Adipocyte (in vitro differentiated cells): ENCODE data around the gene SLC5A11.
"Not testable (repeated sequence)": the region's sequence is repeated elsewhere in the genome, so short reads cannot be mapped to it uniquely, and the experiment has no call there.

ENCODE experiments used
- DNase-seq: peaks from one replicate; pipeline ENCODE4 v3.0.0-alpha.2; 2015; ENCODE audit warnings: low read depth
- H3K27me3 ChIP-seq: replicated peaks from 2 replicates; pipeline ENCODE4 v1.7.0; 2013; ENCODE audit warnings: mild to moderate bottlenecking, low read length, moderate library complexity; ENCODE audit not compliant: control insufficient read depth, insufficient read depth
- H3K36me3 ChIP-seq: 2 replicates; pipeline ENCODE4 v1.7.0; 2013; ENCODE audit warnings: low read length, mild to moderate bottlenecking, moderate library complexity; ENCODE audit not compliant: control insufficient read depth, insufficient read depth, severe bottlenecking
- H3K4me1 ChIP-seq: 2 replicates; pipeline ENCODE4 v1.7.0; 2013; ENCODE audit warnings: mild to moderate bottlenecking, low read length, moderate library complexity; ENCODE audit not compliant: control insufficient read depth, insufficient read depth
- H3K4me3 ChIP-seq: 2 replicates; pipeline ENCODE4 v1.7.0; 2013; ENCODE audit warnings: mild to moderate bottlenecking, low read length, moderate library complexity
- H3K9ac ChIP-seq: 2 replicates; pipeline ENCODE4 v1.7.0; 2013; ENCODE audit warnings: mild to moderate bottlenecking, low read length, moderate library complexity
- H3K9me3 ChIP-seq: 2 replicates; pipeline ENCODE4 v1.7.0; 2013; ENCODE audit warnings: mild to moderate bottlenecking, low read length, moderate library complexity; ENCODE audit not compliant: control insufficient read depth

Gene SLC5A11

GRCh38 chr16:24845726-24846547 lies at the start of gene SLC5A11:
SLC5A11 (plus strand) TSS chr16:24845963; CDS start chr16:24858644, 12,681 bp downstream.
- Histone ChIP-seq H3K9me3 (no peaks in the 10 kb centered on the region), H3K36me3 (no peaks in the 10 kb centered on the region), H3K4me1 (peaks cover 12% of the 10 kb centered on the region), H3K9ac (no peak within 1 kb of the TSS), H3K27me3 (no peaks in the 10 kb centered on the region), H3K4me3 (no peak within 1 kb of the TSS)
- DNase-seq: no peak

GRCh38 chr16:24800586-24800985 lies 45.2 kb upstream of the SLC5A11 start:
- H3K36me3 ChIP-seq: peaks cover 97% of the 10 kb centered on the region
- H3K9ac ChIP-seq: no peak overlapping the region
- no peaks in the 10 kb centered on the region for H3K4me1 ChIP-seq
- no peaks in the 10 kb centered on the region for H3K27me3 ChIP-seq
- DNase-seq: no peak
- H3K4me3 ChIP-seq: no peak overlapping the region
- no peaks in the 10 kb centered on the region for H3K9me3 ChIP-seq

GRCh38 chr16:24801761-24802302 lies 43.9 kb upstream of the SLC5A11 start:
- Histone ChIP-seq H3K9me3 (no peaks in the 10 kb centered on the region), H3K4me1 (no peaks in the 10 kb centered on the region), H3K36me3 (peaks cover 97% of the 10 kb centered on the region), H3K27me3 (no peaks in the 10 kb centered on the region), H3K4me3 (no peak overlapping the region), H3K9ac (no peak overlapping the region)
- no peak for DNase-seq

GRCh38 chr16:24805484-24805883 lies 40.3 kb upstream of the SLC5A11 start:
- Histone ChIP-seq H3K9me3 (no peaks in the 10 kb centered on the region), H3K36me3 (peaks cover 97% of the 10 kb centered on the region), H3K4me3 (no peak overlapping the region), H3K27me3 (no peaks in the 10 kb centered on the region), H3K9ac (no peak overlapping the region), H3K4me1 (peaks cover 6% of the 10 kb centered on the region)
- DNase-seq: no peak

- Histone ChIP-seq H3K9me3 (no peaks in the 10 kb centered on the region), H3K9ac (no peak overlapping the region), H3K36me3 (peaks cover 97% of the 10 kb centered on the region), H3K27me3 (no peaks in the 10 kb centered on the region), H3K4me1 (peaks cover 6% of the 10 kb centered on the region), H3K4me3 (no peak overlapping the region)
- DNase-seq: no peak
These were observed 38.5 kb upstream of the SLC5A11 start for GRCh38 chr16:24807301-24807700.

GRCh38 chr16:24810951-24811843 lies 34.6 kb upstream of the SLC5A11 start:
- H3K4me1 ChIP-seq: peaks cover 6% of the 10 kb centered on the region
- peaks cover 98% of the 10 kb centered on the region for H3K36me3 ChIP-seq
- H3K9ac ChIP-seq: no peak overlapping the region
- no peak overlapping the region for H3K4me3 ChIP-seq
- no peaks in the 10 kb centered on the region for H3K27me3 ChIP-seq
- DNase-seq: no peak
- H3K9me3 ChIP-seq: no peaks in the 10 kb centered on the region

GRCh38 chr16:24812813-24813212 lies 33.0 kb upstream of the SLC5A11 start:
- peaks cover 98% of the 10 kb centered on the region for H3K36me3 ChIP-seq

GRCh38 chr16:24815021-24815420 lies 30.7 kb upstream of the SLC5A11 start:
- H3K27me3 ChIP-seq: no peaks in the 10 kb centered on the region
- H3K9me3 ChIP-seq: no peaks in the 10 kb centered on the region
- no peak overlapping the region for H3K4me3 ChIP-seq
- H3K4me1 ChIP-seq: peaks cover 13% of the 10 kb centered on the region
- no peak overlapping the region for H3K9ac ChIP-seq
- H3K36me3 ChIP-seq: peaks cover 94% of the 10 kb centered on the region
- DNase-seq: no peak

More at GRCh38 chr16:24812813-24813212, 33.0 kb upstream of the SLC5A11 start:
- DNase-seq, H3K9me3 ChIP-seq, H3K9ac ChIP-seq, H3K4me1 ChIP-seq, H3K4me3 ChIP-seq, H3K27me3 ChIP-seq: not testable (repeated sequence)

- DNase-seq: no peak
- H3K4me3 ChIP-seq: no peak overlapping the region
- no peaks in the 10 kb centered on the region for H3K27me3 ChIP-seq
- peaks cover 94% of the 10 kb centered on the region for H3K36me3 ChIP-seq
- H3K9me3 ChIP-seq: no peaks in the 10 kb centered on the region
- H3K4me1 ChIP-seq: peaks cover 23% of the 10 kb centered on the region
- H3K9ac ChIP-seq: no peak overlapping the region
These were observed 29.1 kb upstream of the SLC5A11 start for GRCh38 chr16:24816688-24817087.

- peak overlapping the region; percentile 8 for H3K4me3 ChIP-seq
- no peaks in the 10 kb centered on the region for H3K9me3 ChIP-seq
- H3K36me3 ChIP-seq: peaks cover 95% of the 10 kb centered on the region
- H3K27me3 ChIP-seq: no peaks in the 10 kb centered on the region
- peak overlapping the region; percentile 13 for H3K9ac ChIP-seq
- H3K4me1 ChIP-seq: peaks cover 23% of the 10 kb centered on the region
- DNase-seq: peak; percentile 19
These were observed 26.2 kb upstream of the SLC5A11 start for GRCh38 chr16:24819462-24820040.

GRCh38 chr16:24820522-24820921 lies 25.2 kb upstream of the SLC5A11 start:
- peaks cover 23% of the 10 kb centered on the region for H3K4me1 ChIP-seq
- peaks cover 95% of the 10 kb centered on the region for H3K36me3 ChIP-seq
- H3K9ac ChIP-seq: peak overlapping the region; percentile 30
- no peak for DNase-seq
- H3K4me3 ChIP-seq: peak overlapping the region; percentile 8
- H3K9me3 ChIP-seq: no peaks in the 10 kb centered on the region
- no peaks in the 10 kb centered on the region for H3K27me3 ChIP-seq
